Eye (tissue), 1 donor: ENCODE measurements around the gene SIN3B.

ENCODE experiments used
- DNase-seq: peaks from one replicate; pipeline ENCODE4 v3.0.0-alpha.2; 2015

SIN3B gene

DNA sequence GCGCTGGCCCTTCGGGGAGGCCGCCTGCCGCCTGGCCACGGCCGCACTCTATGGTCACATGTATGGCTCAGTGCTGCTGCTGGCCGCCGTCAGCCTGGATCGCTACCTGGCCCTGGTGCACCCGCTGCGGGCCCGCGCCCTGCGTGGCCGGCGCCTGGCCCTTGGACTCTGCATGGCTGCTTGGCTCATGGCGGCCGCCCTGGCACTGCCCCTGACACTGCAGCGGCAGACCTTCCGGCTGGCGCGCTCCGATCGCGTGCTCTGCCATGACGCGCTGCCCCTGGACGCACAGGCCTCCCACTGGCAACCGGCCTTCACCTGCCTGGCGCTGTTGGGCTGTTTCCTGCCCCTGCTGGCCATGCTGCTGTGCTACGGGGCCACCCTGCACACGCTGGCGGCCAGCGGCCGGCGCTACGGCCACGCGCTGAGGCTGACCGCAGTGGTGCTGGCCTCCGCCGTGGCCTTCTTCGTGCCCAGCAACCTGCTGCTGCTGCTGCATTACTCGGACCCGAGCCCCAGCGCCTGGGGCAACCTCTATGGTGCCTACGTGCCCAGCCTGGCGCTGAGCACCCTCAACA lies 60.8 kb downstream of the SIN3B start:
- DNase-seq: no peak

DNA sequence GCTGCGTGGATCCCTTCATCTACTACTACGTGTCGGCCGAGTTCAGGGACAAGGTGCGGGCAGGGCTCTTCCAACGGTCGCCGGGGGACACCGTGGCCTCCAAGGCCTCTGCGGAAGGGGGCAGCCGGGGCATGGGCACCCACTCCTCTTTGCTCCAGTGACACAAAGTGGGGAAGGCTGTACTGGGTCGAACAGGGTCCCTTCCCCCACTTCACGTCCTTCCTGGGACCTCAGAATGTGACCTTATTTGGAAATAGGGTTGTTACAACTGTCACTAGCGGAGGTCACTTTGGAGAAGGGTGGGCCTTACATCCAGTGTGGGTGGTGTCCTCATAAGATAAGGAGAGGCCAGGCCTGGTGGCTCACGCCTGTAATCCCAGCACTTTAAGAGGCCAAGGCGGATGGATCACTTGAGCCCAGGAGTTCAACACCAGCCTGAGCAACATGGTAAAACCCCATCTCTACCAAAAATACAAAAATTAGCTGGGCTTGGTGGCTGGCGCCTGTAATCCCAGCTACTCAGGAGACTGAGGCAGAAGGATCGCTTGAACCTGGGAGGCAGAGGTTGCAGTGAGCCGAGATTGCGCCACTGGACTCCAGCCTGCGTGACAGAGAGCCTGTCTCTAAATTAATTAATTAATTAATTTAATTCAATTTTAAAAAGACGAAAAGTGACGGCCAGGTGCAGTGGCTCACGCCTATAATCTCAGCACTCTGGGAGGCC lies 61.4 kb downstream of the SIN3B start:
- DNase-seq: no peak

DNA sequence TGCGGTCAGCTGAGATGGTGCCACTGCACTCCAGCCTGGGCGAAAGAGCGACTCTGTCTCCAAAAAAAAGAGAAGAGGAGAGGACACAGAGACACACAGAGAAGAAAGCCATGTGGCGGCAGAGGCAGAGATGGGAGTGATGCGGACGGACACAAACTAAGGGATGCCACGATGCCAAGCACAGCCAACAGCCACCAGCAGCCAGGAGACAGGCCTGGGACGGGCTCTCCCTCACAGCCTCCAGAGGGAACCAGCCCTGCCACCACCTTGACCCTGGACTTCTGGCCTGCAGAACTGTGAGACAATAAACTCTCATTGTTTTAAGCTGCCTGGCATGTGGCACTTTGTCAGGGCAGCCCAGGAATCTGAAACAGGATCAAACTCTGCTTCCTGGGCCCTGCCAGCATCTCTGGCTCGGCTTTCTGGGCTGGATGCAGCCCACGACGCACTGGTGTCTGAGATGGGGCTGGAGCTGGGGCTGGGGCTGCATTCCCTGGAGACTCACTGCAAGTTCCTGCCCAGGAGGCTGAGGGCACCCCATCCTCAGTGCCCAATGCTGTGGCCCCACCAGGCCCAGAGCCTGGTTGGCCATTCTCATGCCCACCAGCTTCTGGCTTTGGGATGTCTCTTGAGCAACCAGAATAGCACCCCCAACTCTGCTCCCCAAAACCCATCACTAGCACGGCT lies 62.6 kb downstream of the SIN3B start:
- no peak for DNase-seq

DNA sequence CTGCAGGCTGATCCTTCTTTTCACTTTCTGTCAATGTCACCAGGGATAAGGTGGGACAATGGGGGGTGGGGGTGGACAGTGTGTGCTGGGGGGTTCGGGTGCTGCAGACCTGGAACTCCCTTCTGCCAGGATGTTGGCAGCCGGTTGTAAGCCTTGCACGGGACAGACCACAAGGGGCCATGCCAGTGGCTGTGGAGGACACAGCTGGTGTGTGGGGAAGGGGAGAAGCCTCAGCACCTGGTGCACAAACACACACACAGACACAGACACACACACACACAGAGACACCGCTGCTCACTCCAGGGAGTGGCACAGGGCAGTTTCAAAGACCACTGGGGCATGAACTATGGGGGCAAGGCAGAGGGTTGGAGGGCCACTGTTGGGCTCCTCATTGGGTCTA lies 63.2 kb downstream of the SIN3B start:
- no peak for DNase-seq

DNA sequence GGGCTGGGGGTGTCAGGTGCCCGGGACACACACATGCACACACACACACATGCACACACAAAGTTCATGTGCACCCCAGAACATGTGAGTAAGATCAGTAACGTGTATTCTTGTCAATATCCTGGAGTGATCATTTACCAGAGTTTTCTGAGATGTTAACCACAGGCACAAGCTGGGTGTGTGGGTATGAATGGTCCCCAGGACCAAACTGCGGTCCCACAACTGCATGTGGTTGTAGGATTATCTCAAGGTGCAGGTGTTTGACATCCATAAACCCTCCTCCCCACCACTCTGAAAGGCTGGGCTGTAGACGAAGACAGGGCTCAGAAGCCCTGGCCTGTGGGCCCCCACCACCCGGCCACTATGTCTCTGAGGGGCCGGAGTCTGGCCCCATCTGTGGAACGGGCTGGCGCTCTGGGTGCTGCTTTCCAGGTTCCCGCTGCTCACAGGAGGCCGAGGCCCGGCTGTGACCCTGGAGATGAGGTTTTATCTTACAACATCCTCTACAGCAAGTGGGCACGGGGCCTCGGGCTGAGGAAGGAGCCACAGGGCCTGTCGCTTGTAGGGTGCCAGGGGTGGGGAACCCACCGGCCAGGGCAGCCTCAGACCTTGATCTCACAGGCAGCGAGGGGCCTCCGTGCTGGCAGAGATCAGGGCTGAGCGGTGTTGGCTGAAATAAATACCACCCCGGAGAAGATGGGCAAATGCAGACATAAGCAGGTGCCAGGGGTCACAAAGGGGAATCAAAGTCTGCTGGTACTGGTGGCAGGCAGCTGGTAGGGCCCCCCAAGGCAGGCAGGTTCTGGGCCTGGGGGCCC lies 63.9 kb downstream of the SIN3B start:
- no peak for DNase-seq

DNA sequence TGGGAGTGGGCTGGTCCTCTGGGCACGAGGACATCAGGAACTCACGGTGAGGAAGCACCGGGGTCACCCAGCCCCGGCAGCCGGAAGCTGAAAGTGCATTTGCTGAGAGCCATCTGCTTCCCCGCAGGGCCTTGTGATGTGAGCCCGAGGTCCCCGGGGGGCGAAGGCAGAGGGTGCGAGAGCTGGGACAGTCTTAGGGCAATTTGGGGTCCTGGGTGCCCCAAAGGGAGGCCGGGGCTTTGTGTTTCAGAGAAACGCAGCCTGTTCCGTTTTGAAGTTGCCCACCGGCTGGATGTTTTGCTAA lies 64.4 kb downstream of the SIN3B start:
- no peak for DNase-seq

DNA sequence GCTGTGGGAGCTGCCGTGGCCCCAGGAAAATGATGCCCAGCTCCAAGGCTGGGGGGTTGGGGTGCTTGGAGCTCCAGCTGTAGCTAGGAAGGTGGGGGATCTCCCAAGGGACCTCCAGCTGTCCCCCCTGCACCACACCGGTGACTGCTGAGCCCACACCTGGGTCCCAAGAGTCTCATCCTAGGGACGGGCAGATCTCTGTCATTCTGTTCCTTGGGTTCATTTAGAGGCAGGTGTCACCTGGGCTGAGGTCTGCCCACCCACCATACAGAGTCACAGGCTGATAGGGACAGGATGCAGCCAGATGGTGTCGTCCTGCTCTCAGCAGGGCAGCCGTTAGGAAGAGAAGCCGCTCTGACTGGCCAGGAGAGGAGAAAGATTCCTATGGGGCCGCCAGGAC lies 64.9 kb downstream of the SIN3B start:
- no peak for DNase-seq

DNA sequence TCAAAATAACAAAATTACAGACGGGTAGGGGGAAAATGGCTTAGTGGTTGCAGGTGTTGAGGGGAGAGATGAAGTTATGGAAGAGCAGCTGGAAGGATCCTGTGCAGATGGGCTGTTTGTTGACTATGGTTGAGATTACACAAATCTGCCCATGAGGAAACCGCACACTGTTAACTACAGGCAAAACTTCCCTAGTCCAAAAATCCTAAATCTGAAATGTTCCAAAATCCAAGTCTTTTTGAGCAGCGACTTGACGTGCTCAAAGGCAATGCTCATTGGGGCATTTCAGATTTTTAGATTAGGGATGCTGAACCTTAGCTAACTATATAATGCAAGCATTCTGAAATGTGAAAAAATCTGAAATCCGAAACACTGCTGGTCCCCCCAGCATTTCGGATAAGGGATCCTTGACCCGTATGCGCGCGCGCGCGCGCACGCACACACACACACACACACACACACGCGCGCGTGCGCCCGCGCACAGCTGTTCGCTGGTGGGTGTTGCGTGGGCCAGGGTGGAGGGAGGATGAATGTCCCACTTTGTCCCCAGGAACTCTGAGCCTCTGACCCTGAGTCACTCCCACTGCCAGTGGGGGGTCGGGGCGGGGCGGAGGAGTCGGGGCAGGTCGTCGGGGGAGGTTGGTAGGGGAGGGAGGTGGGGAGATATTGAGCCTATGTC lies 66.4 kb downstream of the SIN3B start:
- peak; percentile 30 for DNase-seq

DNA sequence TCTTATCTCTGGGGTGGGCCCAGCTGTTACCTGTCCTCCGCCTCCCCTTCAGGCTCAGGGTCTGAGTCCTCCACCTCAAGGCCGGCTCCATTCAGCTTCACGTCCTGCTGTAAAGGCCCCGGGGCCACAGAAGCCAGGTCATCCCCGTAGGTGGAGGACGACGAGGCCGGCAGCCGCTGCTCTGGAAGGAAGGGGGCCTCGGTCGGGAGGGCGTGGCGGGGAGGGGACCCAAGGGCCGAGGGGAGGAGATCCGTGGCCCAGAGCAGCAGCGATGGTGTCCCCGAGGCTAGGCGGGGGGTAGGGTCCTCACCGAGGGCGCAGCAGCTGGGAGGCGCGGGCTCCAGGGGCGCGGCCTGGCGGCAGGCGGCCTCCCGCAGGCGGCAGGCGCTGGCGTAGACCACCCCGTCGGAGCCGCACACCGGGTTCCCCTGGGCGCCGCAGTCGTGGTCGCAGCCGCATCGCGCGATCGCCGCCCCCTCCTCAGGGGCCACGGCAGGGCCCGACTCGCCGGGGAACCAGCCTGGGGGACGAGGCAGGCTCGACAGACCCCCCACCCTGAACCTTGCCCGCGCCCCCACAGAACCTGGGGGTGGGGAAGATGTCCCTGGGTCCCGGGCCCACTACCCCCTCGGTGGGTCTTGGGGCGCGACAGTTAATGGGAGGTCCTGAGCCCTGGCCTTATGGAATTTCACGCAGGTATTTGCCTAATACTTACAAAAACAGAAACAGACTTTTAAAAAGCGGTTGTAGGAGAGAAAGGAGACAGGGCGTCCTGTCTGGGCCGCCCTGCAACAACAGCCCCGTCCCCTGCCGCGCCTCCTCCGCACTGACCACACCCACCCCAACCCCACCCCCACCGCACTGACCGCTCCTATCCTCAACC lies 67.2 kb downstream of the SIN3B start:
- no peak for DNase-seq

DNA sequence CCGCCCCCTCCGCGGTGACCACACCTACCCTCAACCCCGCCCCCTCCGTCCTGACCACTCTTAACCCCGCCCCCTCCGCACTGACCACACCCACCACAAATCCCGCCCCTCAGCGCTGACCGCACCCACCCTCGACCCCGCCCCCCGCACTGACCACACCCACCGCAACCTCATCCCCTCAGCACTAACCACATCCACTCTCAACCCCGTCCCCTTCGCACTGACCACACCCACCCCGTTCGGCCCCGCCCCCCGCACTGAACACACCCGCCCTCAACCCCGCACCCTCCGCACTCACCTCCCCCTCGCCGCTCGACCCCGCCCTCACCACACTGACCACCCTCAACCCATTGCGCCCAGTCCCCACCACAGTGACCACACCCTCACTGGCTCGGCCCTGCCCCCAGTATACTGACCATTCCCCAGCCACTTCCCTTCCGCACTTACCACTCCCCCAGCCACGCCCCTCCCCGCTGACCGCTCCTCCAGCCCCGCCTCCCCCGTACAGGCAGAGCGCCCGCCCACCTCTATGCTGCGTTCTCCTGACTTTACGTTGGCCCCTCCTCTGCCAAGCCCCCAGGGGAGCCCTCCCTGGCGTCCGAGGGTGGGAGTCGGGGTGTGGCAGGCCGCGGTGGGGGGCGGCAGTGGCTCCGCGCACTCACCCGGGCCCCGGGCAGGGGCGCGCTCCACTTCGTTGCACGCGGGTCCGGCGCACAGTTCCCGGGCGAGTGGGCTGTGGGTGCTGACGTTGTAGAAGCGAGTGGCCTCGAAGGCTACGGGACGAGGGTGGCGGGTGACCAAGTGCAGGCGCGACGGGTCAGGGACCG lies 68.0 kb downstream of the SIN3B start:
- peak; percentile 71 for DNase-seq

DNA sequence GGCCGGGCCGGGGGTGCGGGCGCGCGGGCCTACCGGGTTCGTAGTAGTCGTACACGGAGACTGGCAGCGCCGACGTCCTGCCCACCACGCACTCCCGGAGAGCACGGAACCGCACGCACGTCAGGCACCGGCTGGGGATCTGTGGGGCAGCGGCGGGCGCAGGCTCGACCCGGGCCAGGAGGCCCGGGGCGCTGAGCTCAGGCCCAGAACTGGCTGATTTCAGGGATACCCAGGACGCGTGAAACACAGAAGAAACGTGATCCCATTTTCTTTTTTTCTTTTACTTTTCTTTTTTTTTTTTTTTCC lies 68.6 kb downstream of the SIN3B start:
- no peak for DNase-seq

DNA sequence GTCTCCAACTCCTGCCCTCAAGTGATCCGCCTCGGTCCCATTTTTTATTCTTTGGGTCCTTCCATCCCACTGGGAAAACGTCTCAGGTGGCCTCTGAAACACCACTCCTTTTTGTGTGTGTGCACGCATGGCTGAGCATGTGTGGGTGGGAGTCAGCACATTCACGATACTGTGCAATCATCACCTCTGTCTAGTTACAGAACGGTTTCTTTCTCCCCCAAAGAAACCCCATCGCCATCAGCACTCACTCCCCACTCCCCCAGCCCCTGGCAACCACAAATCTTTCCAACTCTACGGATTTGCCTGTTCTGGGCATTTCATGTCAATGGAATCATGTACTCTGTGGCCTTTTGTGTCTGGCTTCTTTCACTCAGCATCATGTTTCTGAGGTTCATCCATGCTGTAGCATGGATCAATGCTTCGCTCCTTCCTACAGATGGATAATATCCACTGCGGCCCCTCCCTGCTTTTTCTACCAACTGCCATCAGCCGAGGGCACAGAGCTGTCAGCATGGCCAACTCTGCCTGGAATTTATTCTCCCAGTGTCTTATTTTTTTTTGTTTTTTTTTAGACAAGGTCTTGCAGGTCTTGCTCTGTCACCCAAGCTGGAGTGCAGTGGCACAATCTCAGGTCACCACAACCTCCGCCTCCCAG lies 69.3 kb downstream of the SIN3B start:
- DNase-seq: no peak

DNA sequence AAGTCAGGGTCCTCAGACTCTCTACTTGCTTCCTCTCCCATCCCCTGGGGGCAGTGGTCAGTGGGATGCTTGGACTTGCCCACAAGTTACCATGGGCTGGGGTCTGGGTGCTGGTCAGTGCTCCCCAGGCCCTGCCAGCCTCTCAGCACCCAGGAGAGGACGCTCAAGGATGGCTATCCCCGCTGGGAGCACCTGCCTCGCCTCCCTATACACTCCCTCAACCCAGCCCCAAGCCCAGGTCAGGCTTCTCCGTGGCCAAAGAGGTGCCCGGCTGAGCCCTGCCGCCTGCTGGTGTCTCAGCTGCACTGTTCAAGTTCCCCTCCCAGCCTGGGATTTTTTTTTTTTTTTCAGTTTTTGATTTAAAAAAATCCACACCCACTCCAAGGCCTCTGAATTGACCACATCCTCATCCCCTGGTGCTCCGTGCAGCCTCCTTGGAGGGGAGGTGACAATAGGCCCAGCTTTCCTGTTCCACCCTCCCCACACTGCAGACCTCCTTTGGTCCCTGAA lies 70.4 kb downstream of the SIN3B start:
- DNase-seq: no peak

DNA sequence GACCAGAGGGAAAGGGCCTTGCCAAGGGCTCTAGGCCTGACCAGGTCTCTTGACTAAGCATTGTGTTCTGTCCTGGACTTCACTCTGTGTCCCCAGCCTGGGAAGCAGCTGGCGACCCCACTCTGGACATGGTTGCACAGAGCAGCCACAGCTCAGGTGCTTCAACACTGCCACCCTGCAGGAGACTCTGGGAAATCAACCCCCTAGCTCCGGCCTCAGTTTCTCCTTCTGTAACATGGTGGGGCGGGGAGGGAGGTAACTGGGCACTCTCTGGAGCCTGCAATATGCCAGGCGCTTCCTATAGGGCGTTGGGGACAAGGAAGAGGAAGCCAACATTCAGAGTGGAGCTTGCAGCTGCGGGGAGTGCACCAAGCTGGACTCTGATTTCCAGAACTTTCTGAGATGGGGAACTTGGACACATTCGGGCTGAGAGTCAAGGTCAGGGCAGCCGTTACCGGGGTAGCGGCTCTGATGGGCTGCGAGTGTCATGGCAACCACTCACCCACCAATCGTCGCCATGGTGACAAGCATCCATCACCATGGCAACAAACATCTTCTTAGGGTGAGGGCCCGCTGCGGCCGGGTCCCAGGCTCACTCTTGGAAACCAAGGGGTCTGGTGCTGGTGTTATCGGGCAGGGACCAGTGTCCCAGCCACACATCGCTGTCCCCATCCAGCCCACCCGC lies 72.4 kb downstream of the SIN3B start:
- peak; percentile 63 for DNase-seq

DNA sequence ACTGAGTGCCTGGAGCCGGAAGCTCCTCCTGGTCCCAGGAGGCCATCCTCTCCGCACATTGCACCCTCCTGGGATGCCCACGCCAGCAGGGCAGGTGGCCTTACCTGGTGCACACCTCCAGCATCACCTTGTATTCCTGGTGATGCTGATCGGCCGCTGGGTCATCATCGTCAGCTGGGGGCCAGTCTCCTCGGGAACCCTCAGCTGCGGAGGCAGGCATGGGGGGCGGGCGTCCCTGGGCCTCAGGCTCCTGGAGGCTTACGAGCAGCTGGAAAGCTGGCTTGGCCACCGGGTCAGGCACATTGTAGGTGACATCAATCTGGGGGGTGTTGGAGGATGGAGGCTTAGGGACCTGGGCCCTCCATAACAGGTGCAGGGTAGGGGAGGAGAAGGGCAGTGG lies 73.3 kb downstream of the SIN3B start:
- no peak for DNase-seq

DNA sequence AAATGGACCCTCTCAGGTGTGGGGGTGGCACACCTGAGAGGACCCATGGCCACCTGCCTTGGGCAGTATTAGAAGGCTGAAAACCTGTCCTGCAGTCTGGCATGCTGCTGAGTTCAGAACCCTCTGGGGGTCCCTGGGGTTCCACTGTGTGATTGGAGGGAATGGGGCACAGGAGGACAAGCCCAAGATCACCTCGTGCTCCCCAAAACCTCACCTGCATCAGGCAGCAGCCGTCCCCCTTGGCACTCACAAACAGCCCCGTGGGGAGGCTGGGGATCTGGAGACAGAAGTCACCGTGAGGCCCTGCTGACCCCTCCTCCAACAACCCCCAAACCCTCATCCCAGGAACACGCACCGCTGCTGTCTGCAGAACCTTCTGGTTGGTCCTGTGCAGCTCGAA lies 74.1 kb downstream of the SIN3B start:
- DNase-seq: no peak

DNA sequence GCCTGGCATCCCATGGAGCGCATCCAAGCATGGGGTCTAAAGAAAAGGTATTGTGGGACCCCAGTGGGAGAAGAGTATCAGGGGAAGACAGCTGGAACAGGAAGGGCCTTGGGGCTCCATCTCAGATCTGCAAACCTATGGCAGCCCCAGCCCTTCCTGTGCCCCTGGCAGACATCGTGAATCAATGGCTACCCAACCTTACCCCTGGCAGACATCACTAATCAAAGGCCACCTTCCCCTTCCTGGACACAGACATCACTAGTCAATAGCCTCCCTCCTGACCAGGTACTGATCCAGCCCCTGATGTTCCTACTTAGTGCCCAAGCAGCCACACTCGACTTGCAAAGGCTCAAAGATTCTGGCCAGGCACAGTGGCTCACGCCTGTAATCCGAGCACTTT lies 75.4 kb downstream of the SIN3B start:
- no peak for DNase-seq

DNA sequence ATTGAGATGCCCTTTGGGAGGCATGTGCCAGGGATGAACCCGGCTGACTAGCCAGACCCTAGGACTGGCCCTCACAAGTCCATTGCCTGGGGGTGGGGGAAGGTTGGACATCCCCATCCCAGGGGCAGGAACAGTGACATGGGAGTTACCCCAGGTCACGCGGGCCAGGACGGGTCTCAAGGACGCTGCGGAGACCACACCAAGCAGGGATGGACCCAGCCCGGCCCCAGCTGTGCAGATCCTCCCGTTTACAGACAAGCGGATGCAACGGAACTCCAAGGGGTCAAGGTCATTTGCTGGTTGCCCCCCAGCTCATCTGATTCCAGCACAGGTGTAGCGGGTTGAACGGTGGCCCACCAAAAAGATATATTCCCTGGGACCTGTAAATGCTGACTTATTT lies 79.6 kb downstream of the SIN3B start:
- DNase-seq: no peak

DNA sequence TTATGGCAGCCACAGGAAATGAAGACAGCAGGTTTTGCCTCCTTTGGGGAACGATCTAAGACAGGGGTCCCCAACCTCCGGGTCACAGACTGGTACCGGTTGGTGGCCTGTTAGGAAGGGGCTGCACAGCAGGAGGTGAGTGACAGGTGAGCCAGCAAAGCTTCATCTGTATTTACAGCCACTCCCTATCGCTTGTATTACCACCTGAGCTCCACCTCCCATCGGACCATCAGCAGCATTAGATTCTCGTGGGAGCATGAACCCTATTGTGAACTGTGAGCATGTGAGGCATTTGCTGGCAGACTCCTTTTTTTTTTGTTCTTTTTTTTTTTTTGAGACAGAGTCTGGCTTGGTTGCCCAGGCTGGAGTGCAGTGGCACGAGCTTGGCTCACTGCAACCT lies 81.8 kb downstream of the SIN3B start:
- DNase-seq: no peak

DNA sequence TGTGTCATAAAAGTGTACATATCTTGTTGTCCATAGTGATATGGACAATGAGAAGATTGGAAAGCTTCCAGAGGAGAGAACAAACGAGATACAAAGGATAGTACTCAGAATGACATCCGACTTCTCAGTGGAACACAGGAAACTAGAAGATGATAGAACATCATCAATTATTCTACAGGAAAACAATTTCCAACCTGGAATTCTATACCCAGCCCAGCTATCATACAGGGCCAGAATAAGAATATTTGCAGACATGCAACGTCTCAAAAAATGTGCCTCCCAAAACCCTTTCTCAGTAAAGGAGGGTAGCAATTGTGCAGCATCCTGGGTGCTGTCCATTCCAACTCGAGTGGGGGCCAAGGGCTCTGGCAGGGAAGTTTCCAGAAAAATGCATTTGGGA lies 83.6 kb downstream of the SIN3B start:
- DNase-seq: no peak
